Adipocyte (in vitro differentiated cells): Measurements from ENCODE around the gene KRR1.
A peak's percentile ranks its signal among the peaks of the same experiment; 100 is the strongest.
"Not testable (repeated sequence)": the region's sequence is repeated elsewhere in the genome, so short reads cannot be mapped to it uniquely, and the experiment has no call there.

Experiments used
- DNase-seq: peaks from one replicate; pipeline ENCODE4 v3.0.0-alpha.2; 2015; ENCODE audit warnings: low read depth
- H3K27me3 ChIP-seq: replicated peaks from 2 replicates; pipeline ENCODE4 v1.7.0; 2013; ENCODE audit warnings: mild to moderate bottlenecking, low read length, moderate library complexity; ENCODE audit not compliant: control insufficient read depth, insufficient read depth
- H3K36me3 ChIP-seq: 2 replicates; pipeline ENCODE4 v1.7.0; 2013; ENCODE audit warnings: low read length, mild to moderate bottlenecking, moderate library complexity; ENCODE audit not compliant: control insufficient read depth, insufficient read depth, severe bottlenecking
- H3K4me1 ChIP-seq: 2 replicates; pipeline ENCODE4 v1.7.0; 2013; ENCODE audit warnings: mild to moderate bottlenecking, low read length, moderate library complexity; ENCODE audit not compliant: control insufficient read depth, insufficient read depth
- H3K4me3 ChIP-seq: 2 replicates; pipeline ENCODE4 v1.7.0; 2013; ENCODE audit warnings: mild to moderate bottlenecking, low read length, moderate library complexity
- H3K9ac ChIP-seq: 2 replicates; pipeline ENCODE4 v1.7.0; 2013; ENCODE audit warnings: mild to moderate bottlenecking, low read length, moderate library complexity
- H3K9me3 ChIP-seq: 2 replicates; pipeline ENCODE4 v1.7.0; 2013; ENCODE audit warnings: mild to moderate bottlenecking, low read length, moderate library complexity; ENCODE audit not compliant: control insufficient read depth

KRR1 gene

GRCh38 chr12:75522124-75522523 lies 10.7 kb upstream of the KRR1 start:
- not testable (repeated sequence) for DNase-seq, H3K9me3 ChIP-seq, H3K27me3 ChIP-seq, H3K36me3 ChIP-seq, H3K4me3 ChIP-seq, H3K9ac ChIP-seq, H3K4me1 ChIP-seq

GRCh38 chr12:75521224-75521623 lies 9.8 kb upstream of the KRR1 start:
- not testable (repeated sequence) for DNase-seq, H3K4me3 ChIP-seq, H3K9me3 ChIP-seq, H3K4me1 ChIP-seq, H3K36me3 ChIP-seq, H3K9ac ChIP-seq, H3K27me3 ChIP-seq

DNA sequence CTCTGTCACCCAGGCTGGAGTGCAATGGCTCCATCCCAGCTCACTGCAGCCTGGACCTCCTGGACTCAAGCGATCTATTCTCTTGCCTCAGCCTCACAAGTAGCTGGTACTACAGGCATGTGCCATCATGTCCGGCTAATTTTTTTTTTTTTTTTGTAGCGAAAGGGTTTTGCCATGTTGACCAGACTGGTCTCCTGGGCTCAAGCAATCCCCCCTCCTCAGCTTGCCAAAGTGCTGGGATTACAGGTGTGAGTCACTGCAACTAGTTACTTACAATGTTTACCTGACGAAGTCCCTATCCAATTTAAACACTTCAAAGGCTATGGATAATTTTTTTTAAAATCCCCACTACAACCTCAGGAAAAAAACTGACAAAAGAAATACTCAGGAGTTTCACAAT lies 1.8 kb downstream of the KRR1 start:
- no peaks in the 10 kb centered on the region for H3K27me3 ChIP-seq
- peak overlapping the region; percentile 85 for H3K4me3 ChIP-seq
- peaks cover 20% of the 10 kb centered on the region for H3K36me3 ChIP-seq
- DNase-seq = no peak
- peaks cover 40% of the 10 kb centered on the region for H3K4me1 ChIP-seq
- H3K9ac ChIP-seq = peak overlapping the region; percentile 92
- H3K9me3 ChIP-seq = no peaks in the 10 kb centered on the region

- Histone ChIP-seq H3K27me3 (no peaks in the 10 kb centered on the region), H3K9me3 (no peaks in the 10 kb centered on the region), H3K4me3 (peak overlapping the region; percentile 25), H3K4me1 (peaks cover 40% of the 10 kb centered on the region), H3K9ac (no peak overlapping the region), H3K36me3 (peaks cover 33% of the 10 kb centered on the region)
- no peak for DNase-seq
Observed at GRCh38 chr12:75508159-75508558, 3.2 kb downstream of the KRR1 start.

DNA sequence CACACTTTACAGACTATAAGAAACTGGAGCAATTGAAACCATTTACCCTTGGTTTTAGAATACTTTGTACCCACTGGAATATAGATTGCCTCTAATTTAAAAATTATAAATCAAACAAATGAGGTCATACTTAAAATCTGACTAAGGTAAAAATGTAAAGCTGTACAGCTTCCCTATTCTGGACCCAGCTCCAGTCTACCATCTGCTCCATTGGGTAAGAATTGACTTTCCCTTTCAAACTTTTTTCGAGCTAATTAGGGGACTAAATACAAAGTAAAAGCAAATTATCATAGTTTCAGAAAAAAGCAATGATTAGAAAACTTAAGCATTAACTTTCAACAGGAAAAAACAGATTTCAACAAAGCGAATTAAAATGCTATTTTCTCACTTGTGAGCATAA lies 4.3 kb downstream of the KRR1 start:
- no peaks in the 10 kb centered on the region for H3K27me3 ChIP-seq
- DNase-seq = no peak
- no peak overlapping the region for H3K4me3 ChIP-seq
- peaks cover 44% of the 10 kb centered on the region for H3K36me3 ChIP-seq
- H3K4me1 ChIP-seq = peaks cover 39% of the 10 kb centered on the region
- H3K9me3 ChIP-seq = no peaks in the 10 kb centered on the region
- H3K9ac ChIP-seq = no peak overlapping the region

- H3K4me1 ChIP-seq = peaks cover 35% of the 10 kb centered on the region
- H3K9me3 ChIP-seq = no peaks in the 10 kb centered on the region
- H3K36me3 ChIP-seq = peaks cover 56% of the 10 kb centered on the region
- peak; percentile 83 for DNase-seq
- peak overlapping the region; percentile 41 for H3K9ac ChIP-seq
- H3K27me3 ChIP-seq = no peaks in the 10 kb centered on the region
- no peak overlapping the region for H3K4me3 ChIP-seq
Observed at GRCh38 chr12:75505706-75506312, 5.6 kb downstream of the KRR1 start.

DNA sequence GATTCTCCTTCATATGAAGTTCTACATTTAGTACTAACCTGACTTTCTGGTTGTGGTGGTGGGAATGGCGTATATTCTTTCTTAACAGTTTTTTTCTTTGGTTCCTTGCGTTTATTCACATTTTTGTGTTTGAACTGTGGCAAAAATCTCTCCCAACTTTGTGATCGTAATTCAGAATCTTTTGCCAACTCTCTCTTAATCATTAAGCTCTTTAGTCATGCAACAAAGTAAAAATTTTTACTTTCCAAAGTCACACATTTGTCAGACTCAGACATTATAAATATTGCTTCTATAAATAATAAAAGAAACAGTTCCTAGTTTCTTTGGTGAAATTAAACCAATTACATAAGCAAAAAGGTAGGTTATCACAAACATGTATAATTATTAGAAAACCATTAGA lies 7.5 kb downstream of the KRR1 start:
- H3K9ac ChIP-seq = no peak overlapping the region
- DNase-seq = no peak
- H3K4me3 ChIP-seq = no peak overlapping the region
- peaks cover 75% of the 10 kb centered on the region for H3K36me3 ChIP-seq
- no peaks in the 10 kb centered on the region for H3K27me3 ChIP-seq
- H3K9me3 ChIP-seq = no peaks in the 10 kb centered on the region
- H3K4me1 ChIP-seq = peaks cover 16% of the 10 kb centered on the region

DNA sequence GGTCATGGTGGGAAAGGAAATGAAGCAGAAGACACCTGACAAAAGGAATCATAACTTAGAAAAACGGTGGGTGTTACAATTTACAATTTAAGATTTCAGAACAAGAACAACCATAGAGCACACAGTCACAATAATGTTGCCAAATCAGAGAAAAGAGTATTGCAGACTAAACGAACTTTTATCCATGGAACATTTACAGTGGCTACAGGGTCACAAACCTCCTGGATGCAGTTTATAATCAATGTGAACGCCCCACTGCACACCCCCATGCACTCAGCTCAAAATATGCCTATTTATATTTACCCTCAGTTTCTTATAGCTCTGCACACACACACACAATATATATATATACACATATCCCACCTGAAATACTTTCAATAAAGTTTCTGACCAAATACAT lies 8.0 kb downstream of the KRR1 start:
- Histone ChIP-seq H3K4me1 (peaks cover 12% of the 10 kb centered on the region), H3K36me3 (peaks cover 79% of the 10 kb centered on the region), H3K9me3 (no peaks in the 10 kb centered on the region), H3K27me3 (no peaks in the 10 kb centered on the region), H3K4me3 (no peak overlapping the region), H3K9ac (no peak overlapping the region)
- DNase-seq = no peak

DNA sequence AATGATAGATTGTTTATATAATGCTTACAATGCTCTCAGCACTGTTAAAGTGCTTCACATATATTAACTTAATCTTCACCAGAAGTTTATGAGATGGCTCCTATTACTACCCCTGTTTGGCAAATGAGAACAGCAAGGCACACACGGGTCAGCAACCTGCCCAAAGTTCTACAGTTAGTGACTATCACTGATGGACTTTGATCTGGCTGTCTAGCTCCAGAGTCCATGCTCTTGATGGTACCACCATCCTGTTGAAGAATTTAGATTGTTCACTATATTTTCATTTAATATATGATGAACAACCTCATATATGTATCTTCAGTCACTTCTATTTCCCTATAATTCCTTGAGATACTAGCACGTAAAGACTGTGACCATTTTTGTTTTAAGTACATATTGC lies 20.2 kb downstream of the KRR1 start:
- H3K9me3 ChIP-seq = no peaks in the 10 kb centered on the region

GRCh38 chr12:75489613-75490210 lies 21.7 kb downstream of the KRR1 start:
- H3K9me3 ChIP-seq = no peaks in the 10 kb centered on the region
- H3K36me3 ChIP-seq = peaks cover 14% of the 10 kb centered on the region
- H3K4me1 ChIP-seq = peaks cover 10% of the 10 kb centered on the region
- no peak overlapping the region for H3K4me3 ChIP-seq
- no peaks in the 10 kb centered on the region for H3K27me3 ChIP-seq
- peak; percentile 50 for DNase-seq
- H3K9ac ChIP-seq = no peak overlapping the region

More for the DNA sequence above, 20.2 kb downstream of the KRR1 start:
- H3K36me3 ChIP-seq = peaks cover 28% of the 10 kb centered on the region
- H3K4me1 ChIP-seq = peaks cover 7% of the 10 kb centered on the region
- H3K4me3 ChIP-seq = no peak overlapping the region
- no peak overlapping the region for H3K9ac ChIP-seq
- DNase-seq = no peak
- H3K27me3 ChIP-seq = no peaks in the 10 kb centered on the region

GRCh38 chr12:75489187-75489586 lies 22.2 kb downstream of the KRR1 start:
- peaks cover 13% of the 10 kb centered on the region for H3K4me1 ChIP-seq
- DNase-seq = no peak
- no peaks in the 10 kb centered on the region for H3K9me3 ChIP-seq
- H3K9ac ChIP-seq = no peak overlapping the region
- no peaks in the 10 kb centered on the region for H3K27me3 ChIP-seq
- no peak overlapping the region for H3K4me3 ChIP-seq
- H3K36me3 ChIP-seq = peaks cover 11% of the 10 kb centered on the region

- peaks cover 19% of the 10 kb centered on the region for H3K4me1 ChIP-seq
- peak; percentile 55 for DNase-seq
- no peak overlapping the region for H3K9ac ChIP-seq
- H3K9me3 ChIP-seq = no peaks in the 10 kb centered on the region
- no peak overlapping the region for H3K4me3 ChIP-seq
- H3K27me3 ChIP-seq = no peaks in the 10 kb centered on the region
- H3K36me3 ChIP-seq = peaks cover 5% of the 10 kb centered on the region
Observed at GRCh38 chr12:75488553-75488952, 22.9 kb downstream of the KRR1 start.
